ENCODE data around the gene MEGF11.

DNA sequence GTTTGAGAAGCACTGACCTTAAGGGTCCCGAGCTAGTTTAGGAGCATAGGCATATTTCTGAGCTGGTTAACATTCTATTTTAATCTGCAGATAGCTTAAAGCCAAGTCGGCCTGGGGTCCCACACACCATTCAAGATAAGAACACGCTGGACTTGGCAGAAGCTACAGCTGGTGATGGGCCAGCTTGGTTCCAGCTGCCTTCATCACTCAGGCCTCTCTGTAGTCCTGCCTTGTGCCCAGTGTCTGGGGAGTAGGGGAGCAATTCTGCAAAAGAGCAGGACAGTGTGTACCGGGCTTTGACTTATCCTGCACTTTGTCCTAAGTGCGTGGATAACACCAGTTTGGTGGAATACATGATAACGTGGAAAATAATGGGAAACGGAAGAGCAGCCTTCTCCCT, 164.5 kb downstream of the MEGF11 start:
- TF ChIP-seq, protein P1, sequence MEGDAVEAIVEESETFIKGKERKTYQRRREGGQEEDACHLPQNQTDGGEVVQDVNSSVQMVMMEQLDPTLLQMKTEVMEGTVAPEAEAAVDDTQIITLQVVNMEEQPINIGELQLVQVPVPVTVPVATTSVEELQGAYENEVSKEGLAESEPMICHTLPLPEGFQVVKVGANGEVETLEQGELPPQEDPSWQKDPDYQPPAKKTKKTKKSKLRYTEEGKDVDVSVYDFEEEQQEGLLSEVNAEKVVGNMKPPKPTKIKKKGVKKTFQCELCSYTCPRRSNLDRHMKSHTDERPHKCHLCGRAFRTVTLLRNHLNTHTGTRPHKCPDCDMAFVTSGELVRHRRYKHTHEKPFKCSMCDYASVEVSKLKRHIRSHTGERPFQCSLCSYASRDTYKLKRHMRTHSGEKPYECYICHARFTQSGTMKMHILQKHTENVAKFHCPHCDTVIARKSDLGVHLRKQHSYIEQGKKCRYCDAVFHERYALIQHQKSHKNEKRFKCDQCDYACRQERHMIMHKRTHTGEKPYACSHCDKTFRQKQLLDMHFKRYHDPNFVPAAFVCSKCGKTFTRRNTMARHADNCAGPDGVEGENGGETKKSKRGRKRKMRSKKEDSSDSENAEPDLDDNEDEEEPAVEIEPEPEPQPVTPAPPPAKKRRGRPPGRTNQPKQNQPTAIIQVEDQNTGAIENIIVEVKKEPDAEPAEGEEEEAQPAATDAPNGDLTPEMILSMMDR (conservative IDR thresholded peaks at IDR 0.05; ENCODE audit: low read length): no peak
- TF ChIP-seq EZH2phosphoT487 (IDR thresholded peaks at IDR 0.05; ENCODE audit: borderline replicate concordance): no peak
